Astrocyte of the cerebellum (primary cell): ENCODE measurements around the gene SDCCAG8.
A peak's percentile ranks its signal among the peaks of the same experiment; 100 is the strongest.

Experiments
- DNase-seq: peaks from one replicate; pipeline ENCODE4 v3.0.0-alpha.2; 2011; ENCODE audit warnings: low read depth
- H3K4me3 ChIP-seq: 2 replicates; pipeline ENCODE4 v1.5.1; 2011; ENCODE audit warnings: mild to moderate bottlenecking, low read depth, low read length, moderate library complexity
- CTCF ChIP-seq: IDR thresholded peaks from 2 replicates; pipeline ENCODE4 v1.5.1; 2012; ENCODE audit warnings: low read length, low read depth, moderate library complexity, mild to moderate bottlenecking; ENCODE audit errors: missing control alignments
- in situ Hi-C: cut with HindIII; loops from 2 replicates; pipeline ENCODE4 v1.10.0; 2017; ENCODE audit warnings: low sequenced_read_pairs

The SDCCAG8 gene

GRCh38 chr1:243489158-243489527, 233.3 kb downstream of the SDCCAG8 start:
- in situ Hi-C loops: no loop called here
- no peak for TF ChIP-seq CTCF
- H3K4me3 ChIP-seq: no peak overlapping the region
- DNase-seq: no peak

GRCh38 chr1:243489681-243490546, 234.1 kb downstream of the SDCCAG8 start:
- no peak for TF ChIP-seq CTCF
- in situ Hi-C loops: no loop called here

GRCh38 chr1:243490748-243491686, 235.2 kb downstream of the SDCCAG8 start:
- peak; percentile 91 for DNase-seq
- H3K4me3 ChIP-seq: no peak overlapping the region
- TF ChIP-seq CTCF: no peak
- in situ Hi-C loops: no loop called here

More at GRCh38 chr1:243489681-243490546, 234.1 kb downstream of the SDCCAG8 start:
- DNase-seq: no peak
- H3K4me3 ChIP-seq: no peak overlapping the region

GRCh38 chr1:243493156-243494129, 237.6 kb downstream of the SDCCAG8 start:
- in situ Hi-C loops: no loop called here
- no peak overlapping the region for H3K4me3 ChIP-seq
- no peak for DNase-seq
- TF ChIP-seq CTCF: no peak

- no peak for TF ChIP-seq CTCF
- DNase-seq: no peak
- in situ Hi-C loops: no loop called here
- H3K4me3 ChIP-seq: no peak overlapping the region
These were observed 239.0 kb downstream of the SDCCAG8 start for GRCh38 chr1:243494741-243495431.
